Measurements from ENCODE around the gene ATP6V1G2. TPM values are rescaled to one million over a fixed set of nuclear protein-coding genes. Genes with fewer than 3 reads are reported as not detected.

ATP6V1G2 gene
- total RNA-seq, 2 donors from 2014 or later, result 1.4 to 2.3 TPM

DNA sequence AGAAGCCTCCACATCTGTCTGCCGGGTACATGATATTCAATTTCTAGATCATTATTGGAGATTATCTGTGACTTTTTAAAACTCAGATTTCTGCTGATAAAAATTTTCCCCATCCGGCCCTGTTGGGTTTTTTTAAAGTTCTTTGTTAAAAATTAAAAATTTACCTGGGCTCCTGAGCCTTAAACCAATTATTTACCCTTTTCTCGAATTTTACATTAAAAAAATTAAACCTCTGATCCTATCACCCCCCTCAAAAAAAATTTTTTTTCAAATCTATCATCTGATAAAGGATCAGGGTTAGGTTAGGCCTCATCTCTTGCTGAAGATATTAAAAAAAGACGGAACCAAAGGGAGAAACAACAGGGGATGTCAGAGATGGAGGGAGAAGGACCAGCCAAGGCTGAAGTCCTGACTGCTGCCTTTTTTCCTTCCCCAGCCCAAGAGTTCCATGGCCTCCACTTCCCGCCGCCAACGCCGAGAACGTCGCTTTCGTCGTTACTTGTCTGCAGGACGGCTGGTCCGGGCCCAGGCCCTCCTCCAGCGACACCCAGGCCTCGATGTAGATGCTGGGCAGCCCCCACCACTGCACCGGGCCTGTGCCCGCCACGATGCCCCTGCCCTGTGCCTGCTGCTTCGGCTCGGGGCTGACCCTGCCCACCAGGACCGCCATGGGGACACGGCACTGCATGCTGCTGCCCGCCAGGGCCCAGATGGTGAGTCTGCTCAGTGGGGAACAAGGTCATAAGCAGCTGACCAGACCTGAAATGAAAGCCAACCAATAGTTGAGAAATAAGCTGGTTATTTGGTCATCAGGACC, 1.5 kb upstream of the ATP6V1G2 start:
- no peaks in the 10 kb centered on the region for H3K36me3 Mint-ChIP-seq
- no peaks in the 10 kb centered on the region for H3K9me3 Mint-ChIP-seq
- ATAC-seq (no peak), DNase-seq (ENCODE audit: low spot score) (no peak)
- peak overlapping the region; percentile 99 for H3K4me3 Mint-ChIP-seq
- peak overlapping the region; percentile 88 to 94 for H3K27ac Mint-ChIP-seq
- no peaks in the 10 kb centered on the region for H3K27me3 Mint-ChIP-seq
- peaks cover 30% of the 10 kb centered on the region in 2 donors for H3K4me1 Mint-ChIP-seq (ENCODE audit: low read depth in 2 of 2)

DNA sequence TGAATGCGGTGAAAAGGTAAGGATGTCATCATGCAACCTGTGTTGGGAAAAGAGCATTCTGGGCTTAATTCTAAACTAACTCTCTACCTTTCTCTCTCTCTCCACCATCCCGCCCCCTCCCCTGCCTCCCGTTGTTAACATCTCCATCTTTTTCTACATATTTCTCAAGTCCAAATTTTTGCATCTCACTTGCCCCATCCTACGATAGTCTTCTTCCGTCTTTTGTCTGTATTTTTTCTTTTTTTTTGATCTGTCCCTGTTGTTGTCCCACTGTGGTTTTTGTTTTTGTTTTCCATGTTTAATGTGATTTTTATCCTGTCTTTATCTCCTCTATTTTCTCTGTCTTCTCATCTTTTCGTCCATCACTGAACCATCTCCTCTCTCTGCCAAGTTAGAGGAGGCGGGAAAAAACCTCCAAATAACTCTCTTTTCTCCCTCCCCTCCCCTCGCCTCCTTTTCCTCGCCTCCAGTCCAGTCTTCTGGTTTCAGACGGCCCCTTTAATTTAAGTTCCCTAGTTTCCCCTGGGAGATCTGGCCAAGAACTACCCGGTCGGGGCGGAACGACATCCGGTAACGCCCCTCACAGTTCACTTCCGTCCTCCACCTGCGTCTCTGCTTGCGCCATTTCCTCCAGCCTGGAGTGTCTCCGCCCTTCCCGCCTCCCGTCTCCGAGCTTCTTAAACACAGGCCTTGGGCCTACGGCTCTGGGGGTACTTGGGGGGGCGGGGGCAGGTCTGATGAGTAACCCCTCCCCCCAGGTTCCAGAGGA, 734 bp upstream of the ATP6V1G2 start, which contains the start of gene NFKBIL1:
NFKBIL1 (plus strand) TSS at position 651 of the 769 bp plus-strand sequence; CDS start at position 738, 87 bp downstream.
- H3K4me3 Mint-ChIP-seq, result peak within 1 kb of the TSS; percentile 99
- peak within 1 kb of the TSS; percentile 88 to 94 for H3K27ac Mint-ChIP-seq
- no peaks in the 10 kb centered on the region for H3K36me3 Mint-ChIP-seq
- H3K4me1 Mint-ChIP-seq (ENCODE audit: low read depth in 2 of 2), result peaks cover 30% of the 10 kb centered on the region in 2 donors
- ATAC-seq (peak; percentile 93 to 95), DNase-seq (ENCODE audit: low spot score) (peak; percentile 96)
- H3K9me3 Mint-ChIP-seq, result no peaks in the 10 kb centered on the region
- no peaks in the 10 kb centered on the region for H3K27me3 Mint-ChIP-seq

DNA sequence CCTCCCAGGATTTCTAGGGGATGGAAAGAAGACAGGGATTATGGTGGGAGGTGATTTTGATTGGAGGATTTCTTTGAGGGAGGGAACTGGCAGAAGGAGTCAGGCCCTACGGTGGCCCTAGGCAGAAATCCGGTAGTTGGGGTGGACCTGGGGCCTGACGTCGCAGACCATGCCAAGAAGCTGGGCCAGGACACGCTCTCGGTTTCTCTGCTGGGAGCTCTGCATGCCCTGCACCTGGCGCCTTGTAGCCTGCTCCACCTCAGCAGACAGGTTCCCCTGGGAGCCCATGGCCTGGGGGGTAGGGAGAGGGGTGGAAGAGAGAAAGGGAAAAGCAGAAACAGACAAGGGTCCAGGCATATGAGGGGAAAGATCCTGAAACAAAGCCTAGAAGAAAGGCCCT, 1.1 kb downstream of the ATP6V1G2 start:
- ATAC-seq (no peak), DNase-seq (ENCODE audit: low spot score) (no peak)
- peaks cover 12% of the 10 kb centered on the region for H3K36me3 Mint-ChIP-seq
- H3K9me3 Mint-ChIP-seq, result no peaks in the 10 kb centered on the region
- H3K4me1 Mint-ChIP-seq (ENCODE audit: low read depth in 2 of 2), result peaks cover 34 to 42% of the 10 kb centered on the region in 2 donors
- peak overlapping the region; percentile 10 for H3K4me3 Mint-ChIP-seq
- no peaks in the 10 kb centered on the region for H3K27me3 Mint-ChIP-seq
- H3K27ac Mint-ChIP-seq, result peak overlapping the region in 1 of 2 donors; percentile 38

DNA sequence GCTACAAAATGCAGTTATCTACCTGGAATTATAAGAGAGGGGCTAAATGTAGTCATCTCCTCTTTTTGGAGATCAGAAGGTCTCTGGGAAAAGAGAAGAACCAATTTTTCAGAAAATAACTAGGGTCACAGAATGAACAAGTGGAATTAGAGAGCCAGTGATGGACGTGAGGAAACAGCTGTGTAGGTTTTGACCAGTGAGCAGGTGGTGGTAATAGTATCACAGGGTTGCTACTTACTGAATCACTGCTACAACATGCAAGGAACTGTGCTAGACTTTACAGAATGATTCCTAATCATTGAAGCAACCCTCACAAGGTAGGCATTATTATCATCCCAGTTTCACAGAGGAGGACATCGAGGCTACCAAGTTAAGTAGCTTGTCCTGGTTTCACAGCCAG, 1.7 kb downstream of the ATP6V1G2 start:
- no peak overlapping the region for H3K27ac Mint-ChIP-seq
- no peak for DNase-seq (ENCODE audit: low spot score)

DNA sequence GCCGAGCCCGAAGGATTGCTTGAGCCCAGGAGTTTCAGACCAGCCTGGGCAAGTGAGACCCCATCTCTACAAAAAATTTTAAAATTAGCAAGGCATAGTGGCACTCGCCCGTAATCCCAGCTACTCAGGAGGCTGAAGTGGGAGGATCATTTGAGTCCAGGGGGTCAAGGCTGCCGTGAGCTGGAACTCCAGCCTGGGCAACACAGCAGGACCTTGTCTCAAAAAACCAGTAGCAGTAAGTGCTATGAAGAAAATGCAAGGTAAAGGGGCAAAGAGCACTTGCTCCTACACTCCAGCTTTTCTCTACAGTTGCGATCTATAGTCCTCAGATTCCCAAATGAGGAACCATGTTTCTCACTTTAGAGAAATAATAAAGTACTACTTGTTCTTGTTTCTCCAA, 2.8 kb downstream of the ATP6V1G2 start:
- no peak overlapping the region for H3K4me3 Mint-ChIP-seq
- H3K36me3 Mint-ChIP-seq, result peaks cover 29% of the 10 kb centered on the region
- ATAC-seq (no peak), DNase-seq (ENCODE audit: low spot score) (no peak)
- H3K27ac Mint-ChIP-seq, result peak overlapping the region in 1 of 2 donors; percentile 87
- peaks cover 49 to 57% of the 10 kb centered on the region in 2 donors for H3K4me1 Mint-ChIP-seq (ENCODE audit: low read depth in 2 of 2)
- H3K27me3 Mint-ChIP-seq, result no peaks in the 10 kb centered on the region
- no peaks in the 10 kb centered on the region for H3K9me3 Mint-ChIP-seq

More for the DNA sequence above, 1.7 kb downstream of the ATP6V1G2 start:
- Mint-ChIP-seq H3K27me3 (no peaks in the 10 kb centered on the region), H3K4me1 (ENCODE audit: low read depth in 2 of 2) (peaks cover 39 to 48% of the 10 kb centered on the region in 2 donors), H3K9me3 (no peaks in the 10 kb centered on the region), H3K36me3 (peaks cover 18% of the 10 kb centered on the region), H3K4me3 (no peak overlapping the region)
- no peak for ATAC-seq

DNA sequence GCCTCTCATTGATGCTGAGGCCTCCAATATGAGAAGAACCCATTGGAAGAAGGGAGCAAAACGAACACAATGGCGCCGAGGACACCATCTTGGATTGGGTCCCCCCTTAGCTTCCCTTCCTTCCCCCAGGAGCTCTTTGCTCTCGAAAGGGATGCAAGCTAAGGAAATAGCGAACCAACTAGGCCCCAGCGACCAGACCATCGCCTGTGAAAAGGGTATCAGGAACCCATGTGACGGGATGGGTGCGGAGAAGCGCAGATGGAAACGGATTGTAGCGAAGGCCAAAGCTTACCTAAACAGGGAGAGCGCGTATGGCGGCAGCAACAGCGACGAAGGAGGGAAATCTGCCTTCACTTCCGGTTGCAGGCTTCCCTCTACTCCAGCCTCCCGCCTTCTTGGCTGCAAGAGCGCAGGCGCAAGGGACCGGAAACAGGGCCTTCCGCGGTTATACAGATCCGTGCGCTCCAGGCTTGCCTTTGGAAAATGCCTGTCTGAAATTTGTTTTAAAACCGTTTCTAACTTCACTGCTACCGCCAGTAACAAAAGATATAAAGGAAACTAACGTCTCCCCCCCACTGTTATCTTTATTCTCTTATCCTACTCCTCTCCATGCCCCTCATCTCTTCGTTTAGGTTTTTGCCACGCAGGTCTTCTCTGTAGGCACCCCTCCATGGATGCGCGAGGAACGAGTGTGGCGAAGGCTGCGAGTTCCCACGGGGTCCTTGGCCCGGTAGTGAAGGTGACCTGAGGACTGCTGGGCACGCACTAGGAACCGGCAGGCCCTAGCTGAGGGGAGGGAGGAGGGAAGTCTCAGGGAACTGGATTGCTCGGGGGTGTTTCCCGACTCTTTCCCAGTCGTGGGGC, 4.5 kb downstream of the ATP6V1G2 start, which contains the start of gene DDX39B:
DDX39B (minus strand) TSS at position 346 of the 864 bp plus-strand sequence. CDS start 1,471 bp downstream, outside the sequence.
- Mint-ChIP-seq H3K4me1 (ENCODE audit: low read depth in 2 of 2) (peaks cover 47 to 48% of the 10 kb centered on the region in 2 donors), H3K27ac (peak within 1 kb of the TSS; percentile 87 to 91), H3K4me3 (peak within 1 kb of the TSS; percentile 80), H3K36me3 (peaks cover 34% of the 10 kb centered on the region), H3K27me3 (no peaks in the 10 kb centered on the region), H3K9me3 (no peaks in the 10 kb centered on the region)
- DNase-seq (ENCODE audit: low spot score) (peak; percentile 97), ATAC-seq (peak; percentile 90 to 94)

DNA sequence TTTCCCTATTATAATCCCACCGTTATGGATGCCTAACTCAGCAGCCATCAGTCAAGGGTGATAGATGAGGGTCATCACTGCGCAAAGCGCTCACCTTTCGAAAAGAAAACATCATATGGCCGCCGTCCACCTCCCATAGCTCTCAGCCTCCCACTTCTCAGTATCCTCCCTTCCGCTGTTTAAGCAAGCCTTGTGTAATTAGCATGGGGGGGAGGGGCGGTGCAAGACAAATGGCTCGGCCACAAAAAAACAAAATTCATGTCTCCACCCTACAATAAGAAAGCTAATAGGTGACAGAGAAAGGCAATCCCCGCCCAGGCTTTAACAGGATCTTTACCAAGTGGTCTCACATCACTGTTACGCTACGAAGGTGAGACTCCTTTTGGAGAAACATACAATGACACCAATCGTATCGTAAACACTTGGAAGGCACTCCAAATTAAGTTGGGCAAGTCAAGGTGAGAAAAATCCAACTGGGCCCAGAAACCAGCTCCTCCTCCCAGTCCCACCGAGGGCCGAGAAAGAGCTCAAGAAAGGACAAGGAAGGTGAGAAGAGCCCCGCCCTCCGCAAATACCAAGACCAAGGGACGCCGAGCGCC, 5.2 kb downstream of the ATP6V1G2 start:
- ATAC-seq, result peak; percentile 38 to 44
- H3K27me3 Mint-ChIP-seq, result no peaks in the 10 kb centered on the region
- peak overlapping the region; percentile 87 to 91 for H3K27ac Mint-ChIP-seq
- H3K4me3 Mint-ChIP-seq, result peak overlapping the region; percentile 80
- peaks cover 40% of the 10 kb centered on the region for H3K36me3 Mint-ChIP-seq
- peaks cover 46% of the 10 kb centered on the region in 2 donors for H3K4me1 Mint-ChIP-seq (ENCODE audit: low read depth in 2 of 2)
- peak; percentile 71 for DNase-seq (ENCODE audit: low spot score)
- no peaks in the 10 kb centered on the region for H3K9me3 Mint-ChIP-seq

DNA sequence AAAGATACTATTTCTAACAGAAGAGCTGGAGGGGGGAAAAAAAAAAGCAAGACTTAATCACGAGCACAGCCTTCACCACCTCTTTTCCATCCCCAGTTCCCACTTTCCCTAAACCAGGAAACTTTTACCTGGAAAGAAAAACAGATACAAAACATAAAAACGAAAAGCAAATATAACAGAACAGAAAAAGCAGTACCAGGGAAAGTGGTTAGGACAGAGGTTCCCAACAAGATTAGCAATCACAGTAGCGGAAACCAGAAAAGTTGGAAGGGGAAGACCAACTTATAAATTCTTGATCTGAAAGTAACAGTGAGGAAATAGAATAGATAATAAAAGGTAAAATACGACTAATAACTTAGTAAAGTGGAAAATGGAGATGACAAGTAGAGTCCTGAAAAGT, 5.8 kb downstream of the ATP6V1G2 start:
- Mint-ChIP-seq H3K4me1 (ENCODE audit: low read depth in 2 of 2) (peaks cover 46 to 47% of the 10 kb centered on the region in 2 donors), H3K27ac (peak overlapping the region; percentile 87 to 91), H3K4me3 (peak overlapping the region; percentile 80), H3K27me3 (no peaks in the 10 kb centered on the region), H3K9me3 (no peaks in the 10 kb centered on the region), H3K36me3 (peaks cover 45% of the 10 kb centered on the region)
- no peak for ATAC-seq
- no peak for DNase-seq (ENCODE audit: low spot score)

DNA sequence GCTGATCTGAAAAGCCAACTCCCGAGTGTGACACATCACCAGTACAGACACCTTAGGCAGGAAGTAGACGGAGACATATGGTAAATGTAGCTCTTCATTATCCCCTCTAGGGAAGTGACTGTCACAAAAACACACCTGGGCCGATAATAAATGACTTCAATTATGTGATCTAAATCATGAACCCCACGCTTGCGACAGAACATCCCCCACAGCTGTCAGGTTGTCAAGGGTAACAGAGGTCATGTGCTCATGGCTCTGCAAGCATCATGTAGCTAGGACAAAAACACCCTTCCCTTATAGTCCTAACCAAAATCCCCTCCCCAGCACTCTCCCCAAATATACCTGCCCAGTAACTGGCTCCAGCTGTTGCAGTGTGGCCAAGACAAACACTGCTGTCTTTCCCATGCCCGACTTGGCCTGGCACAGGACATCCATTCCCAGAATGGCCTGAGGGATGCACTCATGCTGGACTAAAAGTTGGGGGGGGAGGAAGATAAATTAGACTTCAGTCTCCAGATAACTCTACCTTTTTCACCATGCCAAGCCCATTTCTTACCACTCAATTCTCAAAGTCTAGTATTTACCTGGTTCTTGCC, 7.5 kb downstream of the ATP6V1G2 start:
- Mint-ChIP-seq H3K4me1 (ENCODE audit: low read depth in 2 of 2) (peaks cover 48 to 54% of the 10 kb centered on the region in 2 donors), H3K9me3 (no peaks in the 10 kb centered on the region), H3K27me3 (no peaks in the 10 kb centered on the region), H3K36me3 (peaks cover 52% of the 10 kb centered on the region), H3K27ac (peak overlapping the region; percentile 87 to 91), H3K4me3 (peak overlapping the region; percentile 80)
- DNase-seq (ENCODE audit: low spot score) (no peak), ATAC-seq (no peak)

DNA sequence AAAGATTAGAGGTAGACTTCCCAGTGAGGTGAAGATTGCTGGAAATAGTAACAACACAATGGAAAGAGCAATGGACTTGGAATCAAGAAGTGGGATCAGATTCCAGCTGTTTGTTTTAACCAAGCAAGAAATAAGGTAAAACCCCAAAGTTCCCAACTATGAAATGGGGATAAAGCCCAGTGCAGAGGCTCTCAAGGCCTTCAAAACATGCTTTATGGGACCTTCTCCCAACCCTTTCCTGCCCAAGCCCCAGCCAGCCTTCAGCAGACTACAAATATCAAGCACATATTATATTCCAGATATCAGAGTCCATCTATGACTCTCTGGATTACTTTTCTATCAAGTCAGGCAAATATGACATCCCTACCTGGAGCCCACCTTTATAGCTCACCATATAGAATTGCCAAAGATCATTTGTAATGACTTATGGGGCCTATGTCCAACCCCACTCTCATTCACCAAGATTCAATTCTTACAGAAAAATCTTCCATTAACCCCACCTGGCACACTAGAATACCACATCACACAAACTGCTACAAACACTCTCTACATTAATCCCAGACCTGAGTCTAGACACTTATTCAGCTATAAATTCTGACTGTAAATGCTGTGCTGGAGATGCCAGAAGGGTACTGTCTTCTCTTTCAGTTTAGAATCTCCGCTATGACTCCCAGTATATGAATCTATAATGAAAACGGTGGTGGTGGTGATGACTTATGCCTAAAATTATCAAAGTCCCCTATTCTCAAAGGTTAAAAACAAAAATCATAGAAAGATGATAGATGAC, 10.7 kb downstream of the ATP6V1G2 start:
- no peak for DNase-seq (ENCODE audit: low spot score)
- H3K27me3 Mint-ChIP-seq, result no peaks in the 10 kb centered on the region
- H3K27ac Mint-ChIP-seq, result no peak overlapping the region
- no peak for ATAC-seq
- H3K4me1 Mint-ChIP-seq (ENCODE audit: low read depth in 2 of 2), result peaks cover 42 to 58% of the 10 kb centered on the region in 2 donors
- peaks cover 58% of the 10 kb centered on the region for H3K36me3 Mint-ChIP-seq
- H3K9me3 Mint-ChIP-seq, result no peaks in the 10 kb centered on the region
- no peak overlapping the region for H3K4me3 Mint-ChIP-seq

DNA sequence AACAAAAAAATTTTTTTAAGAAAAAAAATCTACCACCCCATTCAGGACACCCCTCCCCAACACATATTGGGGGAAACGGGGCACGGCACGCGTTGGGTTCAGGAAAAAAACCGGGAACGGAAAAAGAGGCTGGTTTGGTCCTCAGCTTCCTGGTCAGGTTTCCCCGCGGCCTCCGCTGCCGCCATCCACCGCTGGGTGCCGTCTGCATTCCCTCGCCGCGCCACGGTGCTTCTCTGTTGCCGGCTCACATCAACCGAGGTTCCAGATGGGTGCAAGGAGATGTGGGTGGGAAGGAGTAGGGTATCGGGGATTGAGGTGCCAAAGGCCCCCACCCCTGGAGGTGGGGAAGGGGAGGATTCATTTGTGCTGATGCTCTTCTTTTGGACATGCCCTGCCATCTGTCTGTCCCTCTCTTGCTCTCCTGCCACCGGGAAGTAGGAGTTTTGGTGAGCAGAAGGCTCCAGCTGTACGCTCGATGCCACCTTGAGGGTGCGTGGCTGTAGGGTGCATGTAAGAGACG, 11.8 kb downstream of the ATP6V1G2 start:
- Mint-ChIP-seq H3K36me3 (peaks cover 55% of the 10 kb centered on the region), H3K9me3 (no peaks in the 10 kb centered on the region), H3K27ac (no peak overlapping the region), H3K27me3 (no peaks in the 10 kb centered on the region), H3K4me3 (no peak overlapping the region), H3K4me1 (ENCODE audit: low read depth in 2 of 2) (peaks cover 33 to 53% of the 10 kb centered on the region in 2 donors)
- ATAC-seq (no peak), DNase-seq (ENCODE audit: low spot score) (no peak)

DNA sequence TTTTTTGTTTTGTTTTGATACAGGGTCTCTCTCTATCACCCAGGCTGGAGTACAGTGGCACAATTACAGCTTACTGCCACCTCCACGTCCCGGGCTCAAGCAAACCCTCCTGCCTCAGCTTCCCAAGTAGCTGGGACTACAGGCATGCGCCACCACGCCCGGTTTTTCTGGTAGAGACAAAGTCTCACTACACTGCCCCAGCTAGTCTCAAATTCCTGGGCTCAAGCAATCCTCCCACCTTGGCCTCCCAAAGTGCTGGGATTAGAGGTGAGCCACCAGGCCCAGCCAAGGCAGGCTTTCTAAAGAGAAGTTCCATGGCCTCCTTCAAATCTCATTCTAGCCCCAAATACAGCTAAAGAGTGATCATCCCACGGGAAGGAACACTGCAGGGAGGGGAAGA, 12.4 kb downstream of the ATP6V1G2 start:
- peaks cover 49% of the 10 kb centered on the region for H3K36me3 Mint-ChIP-seq
- H3K27ac Mint-ChIP-seq, result no peak overlapping the region

More for the DNA sequence above, 12.4 kb downstream of the ATP6V1G2 start:
- H3K4me1 Mint-ChIP-seq (ENCODE audit: low read depth in 2 of 2), result peaks cover 27 to 48% of the 10 kb centered on the region in 2 donors
- H3K4me3 Mint-ChIP-seq, result no peak overlapping the region
- DNase-seq (ENCODE audit: low spot score) (no peak), ATAC-seq (no peak)
- H3K27me3 Mint-ChIP-seq, result no peaks in the 10 kb centered on the region
- H3K9me3 Mint-ChIP-seq, result no peaks in the 10 kb centered on the region
